ENCODE data around the gene MELK. TPM values are rescaled to one million over a fixed set of nuclear protein-coding genes. Genes with fewer than 3 reads are reported as not detected.

Gene MELK
- total RNA-seq, 2 donors from 2014 or later: 1.1 to 21.0 TPM

- WGBS: 96% methylated on average over 6 of the region's 6 CpGs
Measured at GRCh38 chr9:36622121-36622520, 49.4 kb downstream of the MELK start.

GRCh38 chr9:36623280-36623679 is 50.6 kb downstream of the MELK start:
- H3K27ac ChIP-seq: no peak overlapping the region
- no peaks in the 10 kb centered on the region for H3K27me3 ChIP-seq (replicated peaks; ENCODE audit: insufficient read depth)
- DNase-seq (ENCODE audit: low spot score): no peak
- H3K9me3 ChIP-seq: no peaks in the 10 kb centered on the region
- no peaks in the 10 kb centered on the region for H3K4me1 ChIP-seq (replicated peaks)
- H3K4me3 ChIP-seq: no peak overlapping the region
- WGBS: 87% methylated on average over 3 of the region's 3 CpGs
- no peak for TF ChIP-seq POLR2AphosphoS5 (IDR thresholded peaks at IDR 0.05)
- no peak for TF ChIP-seq CTCF (IDR thresholded peaks at IDR 0.05)
- TF ChIP-seq POLR2A (IDR thresholded peaks at IDR 0.05): no peak
- intact Hi-C loops (cut with DNase I): no loop called here
- no peaks in the 10 kb centered on the region for H3K36me3 ChIP-seq

More at GRCh38 chr9:36622121-36622520, 49.4 kb downstream of the MELK start:
- Histone ChIP-seq H3K27me3 (replicated peaks; ENCODE audit: insufficient read depth) (no peaks in the 10 kb centered on the region), H3K27ac (no peak overlapping the region), H3K4me3 (no peak overlapping the region), H3K4me1 (replicated peaks) (no peaks in the 10 kb centered on the region), H3K9me3 (no peaks in the 10 kb centered on the region), H3K36me3 (no peaks in the 10 kb centered on the region)
- no peak for DNase-seq (ENCODE audit: low spot score)
- no peak for TF ChIP-seq POLR2AphosphoS5 (IDR thresholded peaks at IDR 0.05)
- no peak for TF ChIP-seq CTCF (IDR thresholded peaks at IDR 0.05)
- no peak for TF ChIP-seq POLR2A (IDR thresholded peaks at IDR 0.05)
- intact Hi-C loops (cut with DNase I): no loop called here

GRCh38 chr9:36625006-36625615 is 52.4 kb downstream of the MELK start:
- Histone ChIP-seq H3K4me3 (no peak overlapping the region), H3K27ac (no peak overlapping the region), H3K36me3 (no peaks in the 10 kb centered on the region), H3K4me1 (replicated peaks) (no peaks in the 10 kb centered on the region), H3K9me3 (no peaks in the 10 kb centered on the region), H3K27me3 (replicated peaks; ENCODE audit: insufficient read depth) (no peaks in the 10 kb centered on the region)
- TF ChIP-seq POLR2AphosphoS5 (IDR thresholded peaks at IDR 0.05): no peak
- no peak for TF ChIP-seq CTCF (IDR thresholded peaks at IDR 0.05)
- TF ChIP-seq POLR2A (IDR thresholded peaks at IDR 0.05): no peak
- no peak for DNase-seq (ENCODE audit: low spot score)
- 28% methylated on average over 6 of the region's 6 CpGs for WGBS
- intact Hi-C loops (cut with DNase I): no loop called here

- intact Hi-C loops (cut with DNase I): no loop called here
- Histone ChIP-seq H3K4me3 (no peak overlapping the region), H3K9me3 (no peaks in the 10 kb centered on the region), H3K27me3 (replicated peaks; ENCODE audit: insufficient read depth) (no peaks in the 10 kb centered on the region), H3K27ac (no peak overlapping the region), H3K4me1 (replicated peaks) (no peaks in the 10 kb centered on the region), H3K36me3 (no peaks in the 10 kb centered on the region)
- WGBS: 9% methylated on average over 1 of the region's 1 CpG
- TF ChIP-seq CTCF (IDR thresholded peaks at IDR 0.05) (peak; percentile 21 to 54 (median 43)), POLR2A (IDR thresholded peaks at IDR 0.05) (no peak)
- DNase-seq (ENCODE audit: low spot score): no peak
Measured at GRCh38 chr9:36632892-36633291, 60.2 kb downstream of the MELK start.

- Histone ChIP-seq H3K27ac (no peak overlapping the region), H3K9me3 (no peaks in the 10 kb centered on the region), H3K27me3 (replicated peaks; ENCODE audit: insufficient read depth) (no peaks in the 10 kb centered on the region), H3K4me3 (no peak overlapping the region), H3K36me3 (no peaks in the 10 kb centered on the region), H3K4me1 (replicated peaks) (no peaks in the 10 kb centered on the region)
- DNase-seq (ENCODE audit: low spot score): no peak
- TF ChIP-seq POLR2A (IDR thresholded peaks at IDR 0.05) (no peak), POLR2AphosphoS5 (IDR thresholded peaks at IDR 0.05) (no peak), CTCF (IDR thresholded peaks at IDR 0.05) (no peak)
- WGBS: 60% methylated on average over 2 of the region's 2 CpGs
- intact Hi-C loops (cut with DNase I): no loop called here
Measured at GRCh38 chr9:36637491-36638270, 65.0 kb downstream of the MELK start.

All from prostate gland (tissue), 2 donors.